Left ventricle myocardium inferior (tissue), 1 donor: ENCODE data around the gene PARD3B. TPM values are rescaled to one million over a fixed set of nuclear protein-coding genes. Genes with fewer than 3 reads are reported as not detected.

Experiments used
- DNase-seq: peaks from one replicate; pipeline ENCODE4 v3.0.0-alpha.2; 2020
- H3K27ac ChIP-seq: fragments of 200-600 bp; replicated peaks from 2 replicates; pipeline ENCODE4 v1.8.0; 2021
- H3K27me3 ChIP-seq: fragments of 200-600 bp; 2 replicates; pipeline ENCODE4 v1.8.0; 2021; ENCODE audit warnings: low read depth
- H3K36me3 ChIP-seq: fragments of 200-600 bp; 2 replicates; pipeline ENCODE4 v1.8.0; 2021
- H3K4me1 ChIP-seq: fragments of 200-600 bp; 2 replicates; pipeline ENCODE4 v1.8.0; 2021
- H3K4me3 ChIP-seq: fragments of 200-600 bp; 2 replicates; pipeline ENCODE4 v1.8.0; 2021; ENCODE audit warnings: mild to moderate bottlenecking, moderate library complexity
- H3K9me3 ChIP-seq: fragments of 200-600 bp; replicated peaks from 2 replicates; pipeline ENCODE4 v1.8.0; 2021
- intact Hi-C: fragments of 100-400 bp; cut with micrococcal nuclease; formaldehyde crosslinking; loops from one replicate; pipeline ENCODE4 v1.11.0; 2022
- total RNA-seq: library from RNA; stranded (reverse); fragmentation: NEBNext Ultra II Directional; extraction: Animal tissue kit (Norgen Biotek cat#: 25700); gene quantifications from one replicate; pipeline ENCODE4 v1.2.1, GENCODE V29; 2021
- TF ChIP-seq, protein P1 (sequence below): fragments of 200-600 bp; IDR thresholded peaks from 2 replicates; pipeline ENCODE4 v1.8.0; 2021; ENCODE audit warnings: antibody characterized with exemption, mild to moderate bottlenecking, borderline replicate concordance
- donor health status: DM: no; HTN: yes; CAD: no; lungs with severe emphysema.

PARD3B gene
- total RNA-seq, 1 donor from 2014 or later: 9.1 TPM

DNA sequence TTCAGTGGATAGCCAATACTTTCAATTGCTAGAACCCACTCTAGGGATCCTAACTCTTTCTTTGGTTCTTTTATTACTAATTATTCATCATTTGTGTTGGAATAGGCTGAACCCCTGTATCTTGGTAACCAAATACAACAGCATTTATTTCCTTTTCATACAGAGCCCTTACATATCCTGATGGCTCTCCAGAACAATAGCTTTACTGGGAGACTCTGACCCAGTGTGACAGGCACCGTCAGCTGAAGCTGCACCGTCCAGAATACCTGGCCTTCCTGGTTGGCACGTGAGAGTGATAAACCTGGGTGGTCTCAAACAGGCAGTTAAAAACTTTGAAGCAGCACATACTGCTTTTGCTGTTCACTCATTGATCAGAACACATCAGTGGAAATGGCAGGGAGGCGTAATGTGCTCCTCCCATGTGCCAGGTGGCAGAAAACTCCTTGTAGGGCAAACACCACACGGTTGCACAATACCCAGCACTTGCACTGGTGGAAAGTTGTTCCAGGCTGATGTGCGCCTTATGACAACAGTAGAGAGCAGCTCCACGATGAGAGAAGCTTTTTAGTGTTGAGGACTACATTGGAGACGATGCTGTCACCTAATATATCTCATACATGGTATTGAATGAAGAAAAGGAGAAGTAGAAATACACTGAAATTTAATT, 456.2 kb downstream of the PARD3B start:
- TF ChIP-seq, protein P1, sequence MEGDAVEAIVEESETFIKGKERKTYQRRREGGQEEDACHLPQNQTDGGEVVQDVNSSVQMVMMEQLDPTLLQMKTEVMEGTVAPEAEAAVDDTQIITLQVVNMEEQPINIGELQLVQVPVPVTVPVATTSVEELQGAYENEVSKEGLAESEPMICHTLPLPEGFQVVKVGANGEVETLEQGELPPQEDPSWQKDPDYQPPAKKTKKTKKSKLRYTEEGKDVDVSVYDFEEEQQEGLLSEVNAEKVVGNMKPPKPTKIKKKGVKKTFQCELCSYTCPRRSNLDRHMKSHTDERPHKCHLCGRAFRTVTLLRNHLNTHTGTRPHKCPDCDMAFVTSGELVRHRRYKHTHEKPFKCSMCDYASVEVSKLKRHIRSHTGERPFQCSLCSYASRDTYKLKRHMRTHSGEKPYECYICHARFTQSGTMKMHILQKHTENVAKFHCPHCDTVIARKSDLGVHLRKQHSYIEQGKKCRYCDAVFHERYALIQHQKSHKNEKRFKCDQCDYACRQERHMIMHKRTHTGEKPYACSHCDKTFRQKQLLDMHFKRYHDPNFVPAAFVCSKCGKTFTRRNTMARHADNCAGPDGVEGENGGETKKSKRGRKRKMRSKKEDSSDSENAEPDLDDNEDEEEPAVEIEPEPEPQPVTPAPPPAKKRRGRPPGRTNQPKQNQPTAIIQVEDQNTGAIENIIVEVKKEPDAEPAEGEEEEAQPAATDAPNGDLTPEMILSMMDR: no peak
- H3K4me1 ChIP-seq: no peaks in the 10 kb centered on the region
- no peaks in the 10 kb centered on the region for H3K27me3 ChIP-seq

DNA sequence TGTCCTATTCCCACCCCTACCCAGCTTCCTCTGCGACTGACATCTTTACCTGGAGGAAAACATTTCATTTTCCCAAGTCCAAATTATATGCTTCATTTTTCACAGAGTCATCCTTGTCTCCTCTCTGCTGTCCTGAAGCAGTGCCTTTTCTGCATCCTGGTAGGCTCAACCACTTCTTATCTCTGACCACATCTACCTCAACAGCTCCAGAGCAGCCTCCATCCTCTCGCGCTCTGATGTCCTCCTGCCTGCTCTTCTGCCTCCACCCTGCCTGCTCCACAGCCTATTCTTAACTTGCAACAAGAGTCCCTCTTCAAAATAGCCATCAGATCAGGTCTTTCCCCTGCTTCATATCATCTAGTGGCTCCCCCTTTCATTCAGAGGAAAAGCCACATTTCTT, 457.1 kb downstream of the PARD3B start:
- Histone ChIP-seq H3K4me3 (no peak overlapping the region), H3K27ac (no peak overlapping the region), H3K4me1 (no peaks in the 10 kb centered on the region), H3K9me3 (peaks cover 15% of the 10 kb centered on the region), H3K36me3 (peaks cover under 1% of the 10 kb centered on the region), H3K27me3 (no peaks in the 10 kb centered on the region)
- intact Hi-C loops: no loop called here
- DNase-seq: no peak
- TF ChIP-seq, protein P1: no peak

More for the DNA sequence above, 456.2 kb downstream of the PARD3B start:
- no peak for DNase-seq
- no peak overlapping the region for H3K4me3 ChIP-seq
- H3K36me3 ChIP-seq: no peaks in the 10 kb centered on the region
- H3K27ac ChIP-seq: no peak overlapping the region
- peaks cover 8% of the 10 kb centered on the region for H3K9me3 ChIP-seq
- intact Hi-C loops: no loop called here

GRCh38 chr2:205003288-205003687, 458.0 kb downstream of the PARD3B start:
- Histone ChIP-seq H3K36me3 (peaks cover 3% of the 10 kb centered on the region), H3K4me1 (no peaks in the 10 kb centered on the region), H3K27me3 (no peaks in the 10 kb centered on the region), H3K4me3 (no peak overlapping the region), H3K9me3 (peaks cover 21% of the 10 kb centered on the region), H3K27ac (no peak overlapping the region)
- no peak for DNase-seq
- intact Hi-C loops: no loop called here
- TF ChIP-seq, protein P1: no peak

- intact Hi-C loops: no loop called here
- H3K36me3 ChIP-seq: peaks cover 3% of the 10 kb centered on the region
- no peaks in the 10 kb centered on the region for H3K27me3 ChIP-seq
- DNase-seq: no peak
- TF ChIP-seq, protein P1: no peak
- no peak overlapping the region for H3K27ac ChIP-seq
- no peaks in the 10 kb centered on the region for H3K4me1 ChIP-seq
- peaks cover 21% of the 10 kb centered on the region for H3K9me3 ChIP-seq
- H3K4me3 ChIP-seq: no peak overlapping the region
These were observed 464.9 kb downstream of the PARD3B start for GRCh38 chr2:205010196-205010595.

DNA sequence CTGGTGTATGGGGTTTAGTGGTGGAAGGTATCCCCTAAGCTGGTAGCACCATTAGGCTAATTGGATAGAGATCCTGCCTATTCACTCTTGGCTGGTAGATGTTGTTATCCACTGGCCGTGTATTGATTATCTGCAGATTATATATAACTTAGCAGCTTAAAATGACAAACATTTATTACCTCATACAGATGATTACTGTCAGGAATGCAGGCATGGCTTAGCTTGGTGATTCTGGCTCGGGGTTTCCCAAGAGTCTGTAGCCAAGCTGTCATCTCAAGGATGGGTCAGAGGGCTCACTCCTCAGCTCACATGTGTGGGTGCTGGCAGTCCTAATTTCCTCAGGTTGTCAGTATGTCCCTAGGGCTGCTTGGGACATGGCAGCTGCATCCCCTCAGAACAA, 465.8 kb downstream of the PARD3B start:
- Histone ChIP-seq H3K4me3 (no peak overlapping the region), H3K9me3 (peaks cover 17% of the 10 kb centered on the region), H3K36me3 (peaks cover 3% of the 10 kb centered on the region), H3K27ac (no peak overlapping the region), H3K4me1 (no peaks in the 10 kb centered on the region), H3K27me3 (no peaks in the 10 kb centered on the region)
- DNase-seq: no peak
- intact Hi-C loops: no loop called here
- TF ChIP-seq, protein P1: no peak
